Eye (tissue), 1 donor: Measurements from ENCODE around the gene GLOD4.
"Not testable (repeated sequence)": the region's sequence is repeated elsewhere in the genome, so short reads cannot be mapped to it uniquely, and the experiment has no call there.

ENCODE experiments used
- DNase-seq: peaks from one replicate; pipeline ENCODE4 v3.0.0-alpha.2; 2015

GLOD4 gene, protein sequence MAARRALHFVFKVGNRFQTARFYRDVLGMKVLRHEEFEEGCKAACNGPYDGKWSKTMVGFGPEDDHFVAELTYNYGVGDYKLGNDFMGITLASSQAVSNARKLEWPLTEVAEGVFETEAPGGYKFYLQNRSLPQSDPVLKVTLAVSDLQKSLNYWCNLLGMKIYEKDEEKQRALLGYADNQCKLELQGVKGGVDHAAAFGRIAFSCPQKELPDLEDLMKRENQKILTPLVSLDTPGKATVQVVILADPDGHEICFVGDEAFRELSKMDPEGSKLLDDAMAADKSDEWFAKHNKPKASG

DNA sequence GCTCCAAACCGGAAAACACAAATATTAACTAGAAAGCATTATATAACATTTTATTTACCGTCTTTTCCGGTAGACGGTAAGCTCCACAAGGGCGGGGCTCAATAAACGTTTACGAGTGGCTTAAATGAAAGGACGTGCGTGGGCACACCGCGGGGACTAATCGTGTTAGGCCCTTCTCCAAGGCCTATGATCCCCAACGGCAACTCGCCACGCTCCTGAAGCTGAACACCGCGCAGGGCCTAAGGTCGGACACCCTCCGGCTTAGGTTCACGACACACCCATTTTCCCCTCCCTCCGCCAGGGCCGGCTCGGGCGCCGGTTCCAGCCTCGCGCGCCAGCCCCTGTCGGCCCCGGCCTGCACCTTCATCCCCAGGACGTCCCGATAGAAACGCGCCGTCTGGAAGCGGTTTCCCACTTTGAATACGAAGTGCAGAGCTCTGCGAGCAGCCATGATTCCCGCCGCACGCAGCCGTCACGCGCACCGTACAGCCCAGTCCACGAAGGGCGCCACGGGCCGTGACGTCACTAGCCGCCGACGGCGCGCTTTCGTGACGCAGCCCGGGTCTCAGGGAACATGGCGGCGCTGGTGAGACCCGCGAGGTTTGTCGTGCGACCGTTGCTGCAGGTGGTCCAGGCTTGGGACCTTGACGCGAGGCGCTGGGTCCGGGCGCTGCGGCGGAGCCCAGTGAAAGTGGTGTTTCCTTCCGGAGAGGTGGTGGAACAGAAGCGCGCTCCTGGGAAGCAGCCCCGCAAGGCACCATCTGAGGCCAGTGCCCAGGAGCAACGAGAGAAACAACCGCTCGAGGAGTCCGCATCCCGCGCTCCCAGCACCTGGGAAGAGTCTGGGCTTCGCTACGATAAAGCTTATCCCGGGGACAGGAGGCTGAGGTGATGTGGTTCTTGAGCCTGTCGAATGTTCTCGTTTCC, at the start of gene GLOD4, which contains the start of gene MRM3:
GLOD4 (minus strand) TSS at position 476 of the 927 bp plus-strand sequence; CDS start at position 451, 25 bp downstream.
MRM3 (plus strand) TSS at position 549 of the 927 bp plus-strand sequence; CDS start at position 575, 26 bp downstream.
- DNase-seq: peak; percentile 97

GRCh38 chr17:830950-831349, 48.9 kb upstream of the GLOD4 start:
- DNase-seq: no peak

GRCh38 chr17:830381-830780, 48.3 kb upstream of the GLOD4 start:
- DNase-seq: no peak

GRCh38 chr17:829614-830013, 47.5 kb upstream of the GLOD4 start:
- not testable (repeated sequence) for DNase-seq

DNA sequence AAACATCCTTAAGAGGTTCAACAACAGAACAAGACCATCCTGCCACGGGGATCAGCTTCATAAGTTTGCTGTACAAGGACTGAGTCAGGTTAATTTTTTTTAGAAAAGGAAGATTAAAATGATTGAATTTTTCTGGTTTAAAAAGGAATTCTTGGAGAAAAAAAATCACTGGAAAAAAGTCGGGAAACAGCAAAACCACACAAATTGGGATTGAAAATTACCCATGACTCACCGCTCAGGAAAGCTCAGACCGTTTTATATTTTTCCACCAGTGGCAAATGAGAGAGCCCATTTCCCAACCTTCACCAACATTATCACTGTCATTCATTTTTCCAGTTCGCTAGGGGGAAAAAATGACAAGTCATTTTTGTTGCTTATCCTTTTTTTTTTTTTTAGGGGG, 46.7 kb upstream of the GLOD4 start:
- DNase-seq: no peak

- no peak for DNase-seq
Measured at GRCh38 chr17:826778-827177, 44.7 kb upstream of the GLOD4 start.

DNA sequence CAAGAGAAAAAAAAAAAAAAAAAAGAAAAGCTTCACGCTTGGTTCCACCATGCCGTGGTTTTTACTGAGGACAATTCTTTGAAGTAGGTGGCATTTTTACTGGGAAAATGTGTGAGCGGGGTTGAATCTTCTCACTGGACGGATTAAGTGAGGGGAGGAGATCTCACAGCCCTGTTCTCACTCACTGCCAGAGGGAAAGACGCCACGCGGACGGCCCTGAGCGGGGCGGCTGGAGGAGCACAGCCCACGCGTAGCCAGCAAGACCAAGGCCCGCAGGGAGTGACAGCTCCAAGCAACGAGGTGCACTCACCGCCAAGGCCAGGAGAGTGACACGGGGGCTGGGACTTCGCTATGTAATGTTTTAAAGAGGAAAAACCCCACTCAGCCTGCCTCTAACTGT, 43.1 kb upstream of the GLOD4 start:
- no peak for DNase-seq

DNA sequence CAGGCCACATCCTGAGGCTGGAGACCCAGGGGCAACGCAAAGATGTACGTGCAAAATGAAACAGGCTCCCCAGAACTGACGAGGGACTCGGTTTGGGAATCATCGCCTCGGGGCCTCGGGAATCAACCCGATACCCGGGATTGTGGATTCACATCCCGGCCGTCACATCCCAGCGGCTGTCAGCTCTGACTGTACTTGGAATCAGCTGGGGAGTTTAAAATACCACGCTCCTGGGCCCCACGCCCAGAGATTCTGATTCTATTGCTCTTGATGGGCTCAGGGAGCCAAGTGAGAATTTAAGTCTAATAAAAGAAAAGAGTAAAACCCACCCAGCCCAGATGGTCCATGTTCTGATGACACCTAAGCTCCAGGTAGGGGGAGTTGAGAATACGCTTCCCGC, 42.3 kb upstream of the GLOD4 start:
- DNase-seq: no peak

DNA sequence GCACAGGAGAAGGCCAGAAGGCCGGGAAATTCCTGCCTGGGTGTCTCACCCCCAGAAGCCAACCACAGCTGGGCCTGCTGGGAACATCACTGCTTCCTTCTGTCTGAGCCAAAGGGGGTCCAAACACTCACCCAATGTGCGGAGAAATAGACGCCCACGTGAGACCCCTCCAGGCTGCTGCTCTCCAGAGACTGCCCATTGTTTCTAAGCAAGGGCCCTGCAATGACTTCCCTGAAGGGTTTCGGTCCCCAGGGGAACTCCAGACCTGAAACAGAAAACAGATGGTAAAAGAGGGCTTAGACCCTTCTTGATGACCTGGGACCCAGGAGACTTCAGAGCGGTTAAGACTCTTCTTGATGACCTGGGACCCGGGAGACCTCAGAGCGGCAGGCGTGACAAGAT, 41.4 kb upstream of the GLOD4 start:
- no peak for DNase-seq

GRCh38 chr17:819251-819650, 37.2 kb upstream of the GLOD4 start:
- no peak for DNase-seq

GRCh38 chr17:814371-814770, 32.3 kb upstream of the GLOD4 start:
- no peak for DNase-seq

GRCh38 chr17:812638-813204, 30.6 kb upstream of the GLOD4 start:
- no peak for DNase-seq

GRCh38 chr17:811051-811784, 29.1 kb upstream of the GLOD4 start:
- DNase-seq: no peak

DNA sequence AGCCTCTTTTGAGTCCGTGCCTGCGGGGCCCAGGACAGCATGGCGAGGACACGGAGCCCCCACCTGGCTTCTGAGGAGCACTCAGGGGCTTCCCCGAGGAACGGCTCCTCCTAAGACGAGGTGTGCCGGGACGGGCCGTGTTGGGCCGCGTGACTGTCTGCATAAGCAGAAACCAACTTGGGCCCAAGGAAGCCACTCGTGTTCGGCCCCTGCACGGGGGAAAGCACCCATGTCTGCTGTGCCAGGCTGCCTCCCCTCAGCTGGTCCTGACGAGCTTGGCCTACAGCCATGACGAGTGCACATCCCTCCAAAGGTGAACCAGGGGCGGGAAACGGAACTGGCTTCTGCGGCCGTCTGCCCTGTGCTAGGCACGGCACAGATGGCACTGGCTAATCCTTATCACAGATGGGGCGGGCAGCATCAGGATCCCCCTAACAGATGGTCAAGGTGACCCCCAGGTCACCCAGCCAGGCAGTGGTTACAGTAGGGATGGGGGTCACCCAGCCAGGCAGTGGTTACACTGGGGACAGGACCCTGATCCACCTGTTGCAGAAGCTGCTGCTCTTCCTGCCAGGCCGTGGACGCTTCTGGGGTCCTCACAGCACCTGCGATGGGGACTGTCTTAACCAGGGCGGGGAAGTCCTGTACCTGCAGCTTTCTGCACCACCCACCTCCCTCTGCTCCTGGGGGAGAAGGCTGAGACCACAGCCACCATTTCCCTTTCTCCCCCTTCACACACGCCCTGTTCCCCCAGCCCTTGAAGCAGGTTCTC, 25.6 kb upstream of the GLOD4 start:
- DNase-seq: no peak

DNA sequence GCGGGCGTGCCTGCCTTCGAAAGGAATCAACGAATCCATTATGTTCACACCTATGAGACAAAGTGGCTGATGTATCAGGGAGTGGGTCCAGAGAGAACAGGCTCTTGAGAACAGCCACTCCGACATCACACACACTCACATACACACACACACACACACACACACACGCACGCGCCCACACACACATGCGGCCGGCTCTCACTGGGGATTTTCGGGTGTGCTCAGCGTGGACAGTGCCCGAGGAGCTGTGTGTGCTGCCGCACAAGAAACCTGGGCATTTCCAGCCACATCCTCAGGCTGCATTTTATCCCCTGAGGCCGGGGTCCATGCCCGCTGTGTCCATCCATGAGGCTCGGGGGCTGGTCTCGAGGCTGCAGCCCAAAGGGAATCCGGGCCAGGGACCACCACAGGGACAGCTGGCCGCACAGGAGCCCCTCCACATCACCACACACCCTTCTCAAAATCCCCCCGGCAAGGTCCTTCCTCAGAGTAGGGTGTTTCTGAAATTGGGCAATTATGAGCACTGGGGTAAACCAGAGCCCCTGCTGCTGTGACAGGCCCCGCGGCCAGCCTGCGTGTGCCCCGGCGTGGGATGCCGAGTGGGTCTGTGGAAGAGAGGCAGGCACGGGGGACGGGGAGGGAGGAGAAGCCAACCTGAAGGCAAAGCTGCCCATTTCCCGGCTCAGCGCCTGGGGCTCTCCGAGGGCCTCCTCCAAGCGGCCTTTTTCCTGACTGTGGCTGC, 24.9 kb upstream of the GLOD4 start:
- DNase-seq: peak; percentile 61

DNA sequence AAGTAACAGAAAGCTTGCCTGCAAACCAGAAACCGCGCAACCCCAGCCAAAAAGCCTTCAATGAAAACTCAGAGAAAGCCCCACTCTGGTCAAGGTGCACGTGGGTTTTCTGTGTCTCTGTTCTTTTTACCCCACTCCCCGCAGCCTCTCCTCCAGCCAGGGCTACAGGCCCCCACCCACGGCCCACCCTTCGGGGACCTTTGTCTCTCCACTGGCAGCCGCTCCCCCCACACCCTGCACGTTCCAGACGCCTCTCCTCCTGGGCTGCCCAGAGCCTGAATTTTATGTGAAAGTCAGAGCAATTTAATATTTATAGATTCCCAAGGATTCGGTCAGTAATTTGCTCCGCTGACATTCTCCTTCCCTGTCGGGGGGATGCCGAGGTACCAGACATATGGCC, 24.3 kb upstream of the GLOD4 start:
- no peak for DNase-seq

DNA sequence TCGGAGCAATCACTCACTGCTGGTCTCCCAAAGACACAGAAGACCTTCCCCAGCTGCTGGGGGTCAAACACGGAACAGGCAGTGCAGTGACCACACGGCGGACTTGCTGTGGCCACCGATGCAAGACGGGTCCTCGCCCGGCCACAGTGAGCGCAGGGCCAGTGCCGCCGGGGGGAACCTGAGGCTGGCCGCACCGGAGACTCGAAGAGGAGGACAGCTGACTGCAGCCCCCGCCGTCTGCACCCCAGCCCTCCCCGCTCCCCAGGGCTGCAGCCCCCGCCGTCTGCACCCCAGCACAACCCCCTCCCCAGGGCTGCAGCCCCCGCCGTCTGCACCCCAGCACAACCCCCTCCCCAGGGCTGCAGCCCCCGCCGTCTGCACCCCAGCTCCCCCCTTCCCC, 23.8 kb upstream of the GLOD4 start:
- DNase-seq: not testable (repeated sequence)

DNA sequence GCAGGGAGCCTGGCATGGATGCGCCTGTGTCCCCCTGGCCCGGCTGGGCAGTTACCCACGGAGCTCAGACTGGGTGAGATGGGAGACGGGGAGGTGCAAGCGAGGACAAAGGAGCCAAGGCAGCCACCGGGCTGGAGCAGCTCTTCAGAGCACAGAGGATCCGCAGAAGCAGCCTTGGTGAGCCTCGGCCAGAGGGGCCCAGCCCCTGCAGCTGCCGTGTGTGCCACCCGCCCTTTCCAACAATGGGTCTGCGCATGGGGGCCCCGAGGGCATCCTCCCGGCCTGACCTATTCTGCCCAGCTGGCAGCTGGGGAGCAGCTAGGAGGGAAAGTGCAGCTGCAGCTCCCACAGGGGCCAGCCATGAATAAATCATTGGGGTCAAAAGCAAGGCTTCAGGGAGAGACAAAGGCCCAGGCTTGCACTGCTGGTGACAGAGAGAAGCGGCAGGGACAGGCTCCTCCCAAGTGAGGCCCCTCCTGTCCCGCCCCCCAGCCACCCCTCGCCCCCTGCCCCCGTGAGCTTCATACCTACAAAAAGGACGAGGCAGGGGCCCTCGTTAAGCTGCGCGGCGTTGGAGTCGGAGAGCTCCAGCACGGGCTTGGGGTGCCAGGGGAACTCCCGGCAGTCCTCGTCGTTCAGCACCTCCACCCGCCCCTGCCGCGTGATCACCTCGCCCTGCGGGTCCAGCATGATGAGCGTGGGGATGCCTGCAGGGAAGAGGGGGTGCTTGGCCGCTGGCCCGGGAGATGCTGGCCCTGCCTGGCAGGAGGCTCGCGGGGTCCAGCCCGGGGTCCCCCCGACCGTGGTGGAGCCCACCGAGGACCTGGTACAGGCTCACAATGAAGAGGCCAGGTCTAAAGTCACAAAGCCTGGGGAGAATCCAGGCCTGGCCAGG, 22.7 kb upstream of the GLOD4 start:
- peak; percentile 88 for DNase-seq

- peak; percentile 38 for DNase-seq
Measured at GRCh38 chr17:802901-803881, 21.1 kb upstream of the GLOD4 start.
